NCI-H128 (cell line): Measurements from ENCODE around the gene SPATA17.
"Not testable (repeated sequence)": the region's sequence is repeated elsewhere in the genome, so short reads cannot be mapped to it uniquely, and the experiment has no call there.

ENCODE experiments used
- DNase-seq: peaks from one replicate; lab custom pipeline; 2025; ENCODE audit not compliant: unreplicated experiment; lab: John Stamatoyannopoulos, UW

Gene SPATA17

GRCh38 chr1:217674028-217674729 lies 43.0 kb downstream of the SPATA17 start:
- DNase-seq = no peak

- DNase-seq = no peak
These were observed 50.7 kb downstream of the SPATA17 start for GRCh38 chr1:217681806-217682205.

GRCh38 chr1:217687511-217687910 lies 56.4 kb downstream of the SPATA17 start:
- DNase-seq = no peak

- DNase-seq = not testable (repeated sequence)
These were observed 65.0 kb downstream of the SPATA17 start for GRCh38 chr1:217696140-217696539.

- no peak for DNase-seq
These were observed 72.2 kb downstream of the SPATA17 start for GRCh38 chr1:217703326-217703725.

- DNase-seq = no peak
These were observed 81.9 kb downstream of the SPATA17 start for GRCh38 chr1:217712925-217713597.

GRCh38 chr1:217715681-217716080 lies 84.5 kb downstream of the SPATA17 start:
- DNase-seq = no peak

- no peak for DNase-seq
These were observed 86.8 kb downstream of the SPATA17 start for GRCh38 chr1:217717959-217718358.

GRCh38 chr1:217718873-217719272 lies 87.7 kb downstream of the SPATA17 start:
- no peak for DNase-seq

GRCh38 chr1:217721692-217722091 lies 90.5 kb downstream of the SPATA17 start:
- no peak for DNase-seq

- no peak for DNase-seq
These were observed 103.8 kb downstream of the SPATA17 start for GRCh38 chr1:217734973-217735372.

- DNase-seq = no peak
These were observed 116.1 kb downstream of the SPATA17 start for GRCh38 chr1:217747156-217747769.

GRCh38 chr1:217769768-217770167 lies 138.6 kb downstream of the SPATA17 start:
- DNase-seq = no peak

- no peak for DNase-seq
These were observed 139.8 kb downstream of the SPATA17 start for GRCh38 chr1:217770918-217771317.

- DNase-seq = no peak
These were observed 145.5 kb downstream of the SPATA17 start for GRCh38 chr1:217776693-217777092.

- DNase-seq = peak; percentile 15
These were observed 149.9 kb downstream of the SPATA17 start for GRCh38 chr1:217781056-217781455.

GRCh38 chr1:217791091-217791490 lies 159.9 kb downstream of the SPATA17 start:
- DNase-seq = no peak

GRCh38 chr1:217805792-217806191 lies 174.6 kb downstream of the SPATA17 start:
- no peak for DNase-seq

- DNase-seq = no peak
These were observed 181.0 kb downstream of the SPATA17 start for GRCh38 chr1:217812175-217812574.

GRCh38 chr1:217813031-217813430 lies 181.9 kb downstream of the SPATA17 start:
- DNase-seq = no peak

GRCh38 chr1:217837691-217838090 lies 206.5 kb downstream of the SPATA17 start:
- DNase-seq = no peak

GRCh38 chr1:217839161-217839560 lies 208.0 kb downstream of the SPATA17 start:
- DNase-seq = no peak
